Left colon (tissue), 2 donors: ENCODE results near the gene GALNT18. TPM values are rescaled to one million over a fixed set of nuclear protein-coding genes. Genes with fewer than 3 reads are reported as not detected.

Experiments
- ATAC-seq: fragments of 200-7000 bp; cut with Tn5 transposase; one replicate; pipeline ENCODE4 v1.9.1; 2020; ENCODE audit warnings: mild to moderate bottlenecking, moderate library complexity
- DNase-seq, 2 donors: peaks; one replicate each; pipeline ENCODE4 v3.0.0-alpha.2; 2020
- intact Hi-C, 2 donors: fragments of 100-400 bp; cut with DNase I in 1 of 2; cut with micrococcal nuclease in 1 of 2; formaldehyde crosslinking; loops; one replicate each; pipeline versions ENCODE4 v1.11.2 to v1.14.0; 2022; cut with DNase I, micrococcal nuclease
- total RNA-seq, 2 donors: library from RNA; stranded (reverse); fragmentation: NEBNext Ultra II Directional; extraction: Animal tissue kit (Norgen Biotek cat#: 25700); gene quantifications; one replicate each; pipeline ENCODE4 v1.2.1, GENCODE V29; 2021
- donor health status: DM: no; HTN: no; CAD: no.
- donor health status: DM: yes; HTN: yes; CAD: no.

Gene GALNT18
- total RNA-seq, 2 donors from 2014 or later: 3.6 to 5.9 TPM

DNA sequence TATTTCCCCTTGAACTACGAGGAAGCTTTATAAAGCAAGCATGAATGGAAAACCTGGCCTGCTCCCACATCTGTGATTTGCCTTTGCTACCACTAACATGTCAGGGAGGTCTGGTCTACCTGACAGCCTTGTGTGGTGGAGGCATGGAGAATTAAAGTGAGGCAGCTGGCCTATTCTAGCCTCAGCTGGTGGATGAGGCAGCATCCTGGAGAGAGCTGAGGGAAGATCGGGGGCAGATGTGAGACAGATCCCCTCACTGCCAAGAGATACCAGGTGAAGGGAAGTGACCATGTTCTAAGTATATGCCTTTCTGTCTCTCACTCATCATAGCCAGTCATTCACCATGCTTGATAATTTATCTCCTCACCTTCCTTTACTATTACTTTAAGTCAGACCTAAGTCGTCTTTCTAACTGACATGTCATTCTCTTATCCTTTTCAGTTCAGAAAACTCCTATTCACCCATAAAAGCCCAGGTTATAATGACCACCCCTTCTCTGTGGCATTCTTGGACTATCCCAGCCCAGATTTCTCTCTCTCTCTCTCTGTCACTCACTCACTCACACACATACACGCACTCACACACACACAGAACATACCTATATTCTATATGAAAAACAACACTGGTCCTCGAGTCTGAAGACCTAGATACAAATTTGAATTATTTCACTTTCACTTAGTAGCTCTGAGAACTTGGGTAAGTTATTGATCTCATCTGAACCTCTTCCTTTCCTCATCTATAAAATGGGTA lies 359.5 kb downstream of the GALNT18 start:
- no peak for ATAC-seq
- intact Hi-C loops: loop anchor here in 1 of 2 donors (10.0 kb wide), 1 partner anchor 228 kb away; no protein-coding TSS in a partner anchor
- DNase-seq: no peak

DNA sequence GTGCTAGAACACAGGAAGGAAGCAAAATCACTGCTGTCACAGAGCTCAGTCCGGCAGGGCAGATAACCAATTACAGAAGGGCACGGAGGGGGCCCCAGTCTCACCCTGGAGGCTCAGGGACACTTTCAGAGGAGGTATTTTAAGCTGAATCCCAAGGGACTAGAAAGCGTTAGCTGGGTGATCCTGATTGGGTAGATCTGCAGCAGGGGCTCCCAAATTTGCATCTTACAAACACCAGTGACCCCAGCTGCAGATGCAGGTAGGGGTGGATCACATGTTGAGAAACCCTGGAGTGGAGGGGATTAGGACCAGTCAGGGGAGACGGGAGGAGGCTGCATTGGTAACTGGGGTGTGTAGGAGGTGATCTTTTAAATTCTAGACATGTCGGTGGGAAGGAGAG lies 360.2 kb downstream of the GALNT18 start:
- intact Hi-C loops: loop anchor here in 1 of 2 donors (10.0 kb wide), 1 partner anchor 227 kb away; no protein-coding TSS in a partner anchor
- no peak for ATAC-seq
- no peak for DNase-seq

DNA sequence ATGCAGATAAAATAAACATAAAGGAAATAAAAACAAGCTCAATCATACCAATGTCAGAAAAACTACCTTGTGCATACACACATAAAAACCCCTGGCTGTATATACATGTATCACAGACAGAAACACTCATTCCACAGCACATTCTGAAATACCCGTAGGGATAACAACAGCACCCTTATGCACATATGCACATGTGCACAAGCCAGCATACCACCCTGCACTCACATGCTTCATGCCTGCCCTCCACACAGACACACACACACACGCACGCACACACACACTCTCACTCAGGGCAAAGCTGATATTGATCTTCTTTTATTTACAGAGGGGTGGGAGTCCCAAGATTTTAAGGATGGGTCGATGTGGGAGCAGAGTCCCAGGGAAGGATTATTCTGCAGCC lies 360.9 kb downstream of the GALNT18 start:
- intact Hi-C loops: loop anchor here in 1 of 2 donors (10.0 kb wide), 1 partner anchor 226 kb away; no protein-coding TSS in a partner anchor
- DNase-seq (no peak), ATAC-seq (no peak)

- DNase-seq: no peak
- no peak for ATAC-seq
- intact Hi-C loops: no loop called here
Observed at GRCh38 chr11:11253995-11254394, 367.8 kb downstream of the GALNT18 start.

- DNase-seq: no peak
- no peak for ATAC-seq
- intact Hi-C loops: no loop called here
Observed at GRCh38 chr11:11253497-11253896, 368.3 kb downstream of the GALNT18 start.

DNA sequence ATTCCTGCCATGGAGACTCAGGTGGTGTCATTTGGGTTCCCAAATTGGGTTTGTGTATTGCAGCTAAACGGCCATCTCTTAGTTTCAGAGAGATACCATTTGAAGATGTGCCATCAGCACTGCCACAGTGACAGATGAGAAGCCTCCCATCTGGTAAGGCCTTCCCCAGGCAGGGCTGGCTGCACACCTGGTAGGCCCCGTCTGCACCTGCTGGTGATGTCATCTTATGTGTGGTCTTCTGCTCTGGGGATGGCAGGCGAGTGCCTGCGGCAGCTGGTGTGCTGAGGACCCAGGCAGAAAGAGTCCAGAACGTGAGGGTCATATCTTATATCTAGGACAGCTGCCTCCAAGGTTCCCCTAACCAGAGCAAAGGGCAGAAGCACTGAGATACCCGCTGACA lies 369.4 kb downstream of the GALNT18 start:
- no peak for ATAC-seq
- no peak for DNase-seq
- intact Hi-C loops: no loop called here

GRCh38 chr11:11251394-11251970 lies 370.3 kb downstream of the GALNT18 start:
- intact Hi-C loops: no loop called here
- no peak for ATAC-seq

DNA sequence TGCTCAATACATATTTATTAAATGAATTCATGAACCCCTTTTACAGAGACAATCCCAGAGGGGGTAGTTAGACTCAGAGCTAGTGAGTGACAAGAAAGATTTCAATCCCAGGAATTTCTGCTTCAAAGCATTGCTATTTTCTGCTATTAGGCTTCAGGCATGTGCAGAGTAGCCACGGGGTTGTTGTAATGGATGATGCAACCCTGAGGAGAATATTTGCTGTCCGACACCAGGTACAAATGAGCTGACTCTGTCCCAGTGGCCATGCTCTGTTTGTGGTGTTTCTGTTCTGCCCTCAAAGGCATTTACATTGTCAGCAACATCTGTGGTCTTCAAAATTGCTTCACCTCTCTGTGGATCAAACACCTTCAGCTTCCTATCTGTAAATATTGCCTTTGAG lies 371.3 kb downstream of the GALNT18 start:
- DNase-seq (no peak), ATAC-seq (no peak)
- intact Hi-C loops: no loop called here

More at GRCh38 chr11:11251394-11251970, 370.3 kb downstream of the GALNT18 start:
- DNase-seq: no peak

GRCh38 chr11:11247576-11247975 lies 374.2 kb downstream of the GALNT18 start:
- DNase-seq (no peak), ATAC-seq (no peak)
- intact Hi-C loops: no loop called here

DNA sequence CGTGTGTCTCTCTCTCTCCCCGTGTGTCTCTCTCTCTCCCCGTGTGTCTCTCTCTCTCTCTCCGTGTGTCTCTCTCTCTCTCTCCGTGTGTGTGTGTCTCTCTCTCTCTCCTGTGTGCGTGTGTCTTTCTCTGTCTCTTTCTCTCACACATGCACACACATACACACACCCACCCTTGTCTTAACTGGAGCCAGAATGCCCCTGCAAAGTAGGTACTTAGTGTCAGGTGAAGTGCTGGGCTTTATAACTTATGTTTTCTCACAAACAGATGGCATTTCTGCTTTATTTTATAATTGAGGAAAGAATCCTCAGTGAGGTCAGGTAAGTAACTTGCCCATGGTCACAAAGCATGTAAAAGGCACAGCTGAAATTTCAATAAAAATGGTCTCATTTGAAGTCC lies 374.7 kb downstream of the GALNT18 start:
- ATAC-seq (no peak), DNase-seq (no peak)
- intact Hi-C loops: no loop called here

- no peak for ATAC-seq
- intact Hi-C loops: no loop called here
Observed at GRCh38 chr11:11246166-11246565, 375.6 kb downstream of the GALNT18 start.

DNA sequence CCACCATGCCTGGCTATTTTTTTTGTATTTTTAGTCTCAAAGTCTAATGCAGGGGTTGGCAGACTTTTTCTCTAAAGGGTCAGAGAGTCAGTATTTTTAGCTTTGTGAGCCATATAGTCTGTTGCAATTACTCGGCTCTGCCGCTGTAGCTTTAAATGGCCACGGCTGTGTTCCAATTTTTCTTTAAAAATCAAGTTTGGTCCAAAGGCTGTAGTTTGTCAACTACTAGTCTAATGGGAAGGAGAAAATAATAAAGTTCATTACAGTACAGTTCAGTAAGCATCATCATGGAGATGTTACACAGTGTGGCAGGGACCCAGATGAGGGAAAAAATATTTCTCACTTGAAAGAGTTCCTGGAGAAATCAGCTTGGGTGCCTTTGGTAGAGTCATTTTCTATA lies 376.4 kb downstream of the GALNT18 start:
- ATAC-seq: no peak
- intact Hi-C loops: no loop called here
- no peak for DNase-seq

More at GRCh38 chr11:11246166-11246565, 375.6 kb downstream of the GALNT18 start:
- no peak for DNase-seq

DNA sequence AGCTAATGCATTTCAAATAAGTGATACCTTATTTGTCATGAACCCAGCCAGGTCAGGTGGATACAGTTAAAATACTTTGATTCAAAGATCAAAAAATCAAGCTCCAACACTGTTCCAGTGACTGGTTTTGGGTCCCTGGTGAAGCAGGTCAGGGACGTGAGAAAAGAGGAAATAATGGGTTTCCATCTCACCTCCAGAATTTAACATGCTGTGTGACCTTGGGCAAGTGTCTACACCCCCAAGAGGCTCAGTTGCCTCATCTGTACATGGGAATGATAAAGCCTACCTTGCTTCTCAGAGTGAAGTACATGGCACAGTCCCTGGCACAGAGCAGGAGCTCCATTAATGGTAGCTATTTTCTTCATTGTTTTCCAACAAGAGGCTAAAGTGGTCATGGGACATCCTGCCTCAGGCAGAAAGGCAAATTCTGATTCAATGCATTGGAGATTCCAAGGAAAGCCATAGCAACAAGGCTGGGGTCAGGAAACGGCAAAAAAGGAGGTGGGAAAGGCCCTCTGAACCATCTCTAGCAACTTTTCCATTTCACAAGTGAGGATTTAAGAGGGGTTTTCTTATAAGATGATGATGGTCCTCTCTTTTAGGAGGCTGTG lies 377.2 kb downstream of the GALNT18 start:
- intact Hi-C loops: no loop called here
- ATAC-seq (no peak), DNase-seq (no peak)

DNA sequence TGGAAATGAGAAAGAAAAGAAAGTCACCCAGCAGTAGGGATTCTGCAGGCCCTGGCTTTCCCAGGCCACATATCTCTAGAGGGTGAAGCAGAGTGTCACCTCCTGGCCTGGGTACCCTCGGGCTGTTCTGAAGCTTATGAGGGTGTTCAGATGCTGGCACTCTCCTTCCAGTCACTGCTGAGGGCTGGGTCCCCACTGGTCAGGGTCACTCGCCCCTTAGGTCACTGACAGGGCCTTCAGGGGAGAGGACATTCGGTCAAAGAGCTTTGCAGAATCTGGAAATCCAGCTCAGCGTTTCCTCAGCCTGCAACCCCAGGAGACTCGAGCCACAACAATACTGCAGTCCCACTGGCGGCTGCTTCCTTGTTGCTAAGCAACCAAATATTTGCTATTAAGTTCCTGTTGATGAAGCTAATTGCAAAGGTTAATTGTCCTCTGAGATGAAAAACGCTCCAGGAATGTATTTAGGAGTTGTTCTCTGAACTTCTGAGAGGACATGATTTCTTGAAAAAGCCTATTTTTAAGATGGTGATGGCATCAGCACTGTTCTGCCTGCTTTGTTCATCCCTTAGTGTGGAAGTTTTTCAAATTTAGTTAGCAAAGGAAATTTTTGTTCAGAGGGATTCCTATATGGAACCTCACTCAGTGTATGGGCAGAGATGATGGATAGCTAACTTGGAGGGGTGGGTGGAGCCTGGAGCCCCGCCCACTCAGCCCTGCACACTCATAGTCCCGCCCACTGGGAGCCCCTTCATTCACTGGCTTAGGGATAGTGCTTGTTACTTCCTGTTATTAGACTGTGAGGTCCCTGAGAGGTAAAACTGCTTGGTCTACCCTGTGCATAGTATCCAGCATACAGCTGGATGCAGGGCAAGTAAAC lies 378.0 kb downstream of the GALNT18 start:
- DNase-seq: peak in 1 of 2 donors; percentile 18
- intact Hi-C loops: no loop called here
- no peak for ATAC-seq

DNA sequence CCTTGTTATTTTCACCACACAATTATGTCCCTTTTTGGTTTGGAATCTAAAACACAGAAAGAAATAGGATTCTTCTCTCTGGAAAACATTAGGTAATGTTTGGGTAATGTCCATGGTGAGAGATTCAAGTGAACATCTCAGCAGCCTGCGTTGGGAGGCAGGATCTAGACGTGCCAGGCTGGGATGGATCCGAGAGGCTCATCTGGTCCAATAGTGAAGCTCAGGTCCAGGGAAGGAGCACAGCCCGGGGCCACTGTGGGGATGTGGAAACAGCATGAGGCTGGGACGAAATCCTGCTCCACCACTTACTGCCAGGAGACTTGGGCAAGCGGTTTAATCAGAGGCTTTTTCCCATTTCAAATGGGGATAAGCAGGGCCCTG lies 378.6 kb downstream of the GALNT18 start:
- DNase-seq (peak in 1 of 2 donors; percentile 11), ATAC-seq (no peak)
- intact Hi-C loops: no loop called here

DNA sequence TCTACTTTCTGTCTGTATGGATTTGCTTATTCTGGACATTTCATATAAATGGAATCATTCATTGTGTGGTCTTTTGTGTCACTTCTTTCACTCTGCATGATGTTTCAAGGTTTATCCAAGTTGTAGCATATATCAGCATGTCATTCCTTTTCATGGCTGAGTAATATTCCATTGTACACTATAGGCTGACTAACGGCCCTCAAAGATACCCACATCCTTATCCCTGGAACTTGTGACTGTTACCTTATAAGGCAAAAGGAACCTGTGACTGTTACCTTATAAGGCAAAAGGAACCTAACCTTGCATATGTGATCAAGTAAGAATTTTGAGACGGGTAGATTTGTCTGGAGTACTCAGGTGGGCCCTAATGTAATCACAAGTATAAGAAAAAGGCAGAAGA lies 380.5 kb downstream of the GALNT18 start:
- ATAC-seq: no peak
- intact Hi-C loops: no loop called here
- DNase-seq: no peak

DNA sequence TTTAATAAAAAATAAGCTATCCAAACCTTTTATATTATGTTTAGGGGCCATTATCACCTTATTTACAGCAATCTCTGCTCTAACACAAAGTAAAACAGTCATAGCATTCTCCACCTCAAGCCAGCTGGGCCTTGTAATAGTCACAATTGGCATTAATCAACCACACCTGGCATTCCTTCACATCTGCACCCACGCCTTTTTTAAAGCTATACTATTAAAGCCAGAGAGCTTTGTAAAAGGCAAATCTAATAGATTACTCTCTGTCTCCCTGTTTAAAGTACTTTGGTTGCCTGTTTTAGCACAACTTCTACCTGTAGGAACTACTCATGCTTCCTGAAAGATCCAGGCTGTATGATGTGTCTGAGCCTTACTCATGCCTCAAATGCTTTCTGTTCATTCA lies 381.8 kb downstream of the GALNT18 start:
- intact Hi-C loops: no loop called here
- no peak for ATAC-seq
- no peak for DNase-seq

DNA sequence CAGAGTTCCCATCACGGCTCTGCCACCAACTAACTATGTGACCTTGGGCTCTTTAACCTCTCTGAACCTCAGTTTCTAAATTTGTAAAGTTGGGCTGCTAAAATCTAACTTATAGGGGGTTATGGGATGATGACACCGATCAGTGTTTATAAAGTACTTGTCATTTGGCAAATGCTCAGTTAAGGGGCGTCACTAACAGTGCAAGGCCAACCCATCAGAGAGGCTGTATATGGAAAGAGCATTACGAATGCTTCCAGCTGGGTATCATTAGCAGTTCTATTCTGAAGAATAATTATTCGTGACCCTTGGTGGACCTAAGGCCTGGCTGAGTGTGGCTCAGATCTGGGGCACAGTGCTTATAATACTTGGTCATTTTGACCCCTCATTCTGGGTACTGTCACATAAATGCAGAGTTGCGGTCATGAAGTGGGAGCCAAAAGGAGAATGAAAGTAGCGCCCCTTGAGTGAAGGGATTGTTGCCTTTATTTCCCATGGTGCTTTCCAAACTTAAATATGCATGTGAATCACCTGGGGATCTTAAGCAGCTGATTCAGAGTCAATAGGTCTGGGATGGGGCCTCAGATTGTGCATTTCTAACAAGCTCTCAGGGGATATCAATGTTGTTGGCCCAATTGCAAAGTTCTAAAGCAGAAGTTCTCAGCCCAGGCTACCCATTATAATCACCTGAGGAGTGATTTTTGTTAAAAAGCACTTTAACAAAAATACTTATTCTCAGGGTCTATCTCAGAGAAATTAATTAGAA lies 384.6 kb downstream of the GALNT18 start:
- intact Hi-C loops: no loop called here
- ATAC-seq: no peak
- no peak for DNase-seq
